Colon (tissue), 2 donors: ENCODE results near the gene MANSC4.

Source experiments
- FAIRE-seq: peaks from 2 replicates; lab custom pipeline; 2012; peaks lifted over from hg19 to GRCh38; lab: Jason Lieb, UNC
- donor health status: control.
- donor health status: control.

The MANSC4 gene

DNA sequence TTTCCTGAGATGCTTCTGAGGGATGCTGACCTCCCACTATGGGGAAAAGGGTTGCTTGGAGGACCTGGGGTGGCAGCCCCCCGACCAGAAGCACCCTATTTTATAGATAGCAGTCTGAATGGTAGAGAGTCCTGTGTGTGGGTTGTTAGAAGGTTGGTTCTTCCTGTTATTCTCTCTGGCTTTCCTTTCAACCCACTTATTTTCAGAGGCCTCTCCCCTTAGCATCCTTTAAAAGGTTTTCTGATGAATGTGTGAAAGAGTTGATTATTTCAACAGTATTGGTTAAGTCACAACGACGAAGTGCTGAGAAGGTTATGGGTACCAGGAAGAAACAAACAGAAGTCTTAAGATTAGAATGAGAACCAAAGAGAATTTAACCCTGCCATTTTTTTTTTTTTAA lies 20.8 kb upstream of the MANSC4 start:
- no peak for FAIRE-seq

DNA sequence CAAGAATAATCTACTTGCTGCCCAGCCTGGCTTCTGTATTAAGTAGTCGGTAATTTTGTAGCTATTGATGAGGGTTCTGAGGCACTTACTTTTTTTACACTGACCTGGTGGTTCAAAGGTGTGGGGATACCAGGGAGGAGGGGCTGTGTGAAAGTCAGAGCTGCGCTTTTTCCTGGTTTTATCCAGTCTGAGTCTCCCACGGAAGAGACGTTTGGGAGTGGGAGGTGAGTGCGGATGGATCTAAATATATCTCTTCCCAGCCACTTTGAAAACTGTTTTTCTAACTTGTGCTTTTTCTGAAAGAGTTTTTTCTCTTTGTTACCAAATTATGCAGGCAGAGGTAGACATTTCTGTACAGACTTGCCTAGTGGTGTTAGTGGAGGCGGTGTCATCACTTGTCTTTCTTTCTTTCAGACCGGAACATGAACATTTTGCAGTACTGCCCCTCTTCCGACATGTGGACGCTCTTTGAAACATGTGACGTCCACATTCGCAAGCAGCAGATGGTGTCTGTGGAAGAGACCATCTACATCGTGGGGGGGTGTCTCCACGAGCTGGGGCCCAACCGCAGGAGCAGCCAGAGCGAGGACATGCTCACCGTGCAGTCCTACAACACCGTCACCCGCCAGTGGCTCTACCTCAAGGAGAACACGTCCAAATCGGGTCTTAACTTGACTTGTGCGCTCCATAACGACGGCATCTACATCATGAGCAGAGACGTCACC lies 17.4 kb upstream of the MANSC4 start:
- no peak for FAIRE-seq

DNA sequence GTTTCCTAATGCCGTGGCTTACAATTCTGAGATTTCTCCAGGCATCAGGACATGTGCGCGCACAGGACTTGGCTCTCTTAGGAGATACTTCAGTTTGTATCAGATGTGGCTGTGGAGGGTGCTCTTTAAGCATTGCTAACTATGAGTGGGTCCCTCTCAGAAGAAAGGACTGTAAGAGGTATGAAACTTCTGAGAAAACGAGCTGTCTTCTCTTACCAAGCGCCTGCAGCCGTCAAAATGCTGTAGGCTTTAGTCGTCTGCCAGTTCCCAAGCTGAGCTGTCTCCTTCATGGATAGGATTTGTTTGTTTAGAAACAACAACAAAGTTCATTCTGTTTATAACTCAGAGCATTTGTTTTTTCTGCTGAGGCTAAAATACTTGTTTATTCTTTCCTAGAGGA lies 16.1 kb upstream of the MANSC4 start:
- FAIRE-seq: no peak

- no peak for FAIRE-seq
These were observed 15.0 kb upstream of the MANSC4 start for GRCh38 chr12:27794818-27795584.

DNA sequence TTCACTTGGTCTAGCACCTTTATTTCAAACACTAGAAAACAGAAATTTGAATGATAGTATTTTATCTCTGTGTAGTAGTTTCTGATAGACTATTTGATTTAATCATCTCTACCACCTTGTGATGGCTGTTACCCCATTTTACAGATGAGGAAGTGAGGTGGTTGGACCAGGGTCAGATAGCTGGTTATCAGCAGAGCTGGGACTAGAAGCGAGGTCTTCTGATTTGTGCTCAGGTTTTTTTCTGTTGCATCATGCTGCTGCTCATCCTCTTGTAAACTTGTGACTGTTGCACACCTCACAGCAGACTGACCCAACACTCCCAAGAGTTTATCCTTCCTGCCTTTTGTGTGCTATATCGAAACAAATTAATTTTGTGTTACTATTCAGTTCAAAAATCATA lies 10.1 kb upstream of the MANSC4 start:
- FAIRE-seq: no peak

- FAIRE-seq: no peak
These were observed 7.5 kb upstream of the MANSC4 start for GRCh38 chr12:27787559-27787958.

- FAIRE-seq: no peak
These were observed 6.0 kb upstream of the MANSC4 start for GRCh38 chr12:27785882-27786570.

DNA sequence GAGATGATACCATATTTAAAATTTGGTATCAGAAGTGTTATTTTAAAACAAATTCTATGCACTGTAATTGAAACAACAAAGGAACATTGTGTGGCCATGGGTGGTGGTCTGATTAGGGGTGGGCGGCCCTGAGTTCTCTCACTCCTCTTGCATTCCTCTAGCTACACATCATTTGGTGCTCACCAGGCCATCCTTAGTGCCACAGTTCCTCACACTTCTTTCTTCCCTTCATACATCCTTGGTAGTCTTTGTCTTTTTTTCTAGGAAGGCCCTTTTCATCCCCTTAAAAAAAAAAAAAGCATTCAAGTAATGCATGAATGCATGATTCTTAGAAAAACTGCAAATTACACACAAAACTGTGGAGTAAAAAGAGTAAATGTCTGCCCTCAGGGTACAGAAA lies 2.4 kb upstream of the MANSC4 start:
- FAIRE-seq: no peak

- FAIRE-seq: no peak
These were observed 1.6 kb upstream of the MANSC4 start for GRCh38 chr12:27781680-27782079.

DNA sequence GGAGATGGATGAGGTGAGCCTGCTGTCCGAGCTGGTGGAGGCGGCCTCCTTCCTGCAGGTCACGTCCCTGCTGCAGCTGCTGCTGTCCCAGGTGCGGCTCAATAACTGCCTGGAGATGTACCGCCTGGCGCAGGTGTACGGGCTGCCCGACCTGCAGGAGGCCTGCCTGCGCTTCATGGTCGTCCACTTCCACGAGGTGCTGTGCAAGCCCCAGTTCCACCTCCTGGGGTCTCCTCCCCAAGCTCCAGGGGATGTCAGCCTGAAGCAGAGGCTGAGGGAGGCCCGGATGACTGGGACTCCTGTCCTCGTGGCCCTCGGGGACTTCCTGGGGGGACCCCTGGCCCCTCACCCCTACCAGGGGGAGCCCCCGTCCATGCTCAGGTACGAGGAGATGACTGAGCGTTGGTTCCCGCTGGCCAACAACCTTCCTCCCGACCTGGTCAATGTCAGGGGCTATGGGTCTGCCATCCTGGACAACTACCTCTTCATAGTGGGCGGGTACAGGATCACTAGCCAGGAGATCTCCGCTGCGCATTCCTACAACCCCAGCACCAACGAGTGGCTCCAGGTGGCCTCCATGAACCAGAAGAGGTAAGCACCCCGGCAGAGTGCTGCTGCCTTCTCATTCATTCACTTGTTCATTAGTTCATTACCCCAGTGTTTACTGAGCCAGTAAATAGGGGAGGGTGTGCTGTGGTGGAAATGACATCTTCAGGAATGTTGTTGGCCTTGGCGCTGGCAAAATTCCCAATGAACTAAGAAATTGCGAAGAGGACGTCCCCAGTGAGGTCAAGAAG lies 774 bp upstream of the MANSC4 start:
- FAIRE-seq: no peak

- FAIRE-seq: no peak
These were observed 568 bp downstream of the MANSC4 start for GRCh38 chr12:27779416-27779919.

GRCh38 chr12:27778206-27778605 lies 1.8 kb downstream of the MANSC4 start:
- FAIRE-seq: no peak

DNA sequence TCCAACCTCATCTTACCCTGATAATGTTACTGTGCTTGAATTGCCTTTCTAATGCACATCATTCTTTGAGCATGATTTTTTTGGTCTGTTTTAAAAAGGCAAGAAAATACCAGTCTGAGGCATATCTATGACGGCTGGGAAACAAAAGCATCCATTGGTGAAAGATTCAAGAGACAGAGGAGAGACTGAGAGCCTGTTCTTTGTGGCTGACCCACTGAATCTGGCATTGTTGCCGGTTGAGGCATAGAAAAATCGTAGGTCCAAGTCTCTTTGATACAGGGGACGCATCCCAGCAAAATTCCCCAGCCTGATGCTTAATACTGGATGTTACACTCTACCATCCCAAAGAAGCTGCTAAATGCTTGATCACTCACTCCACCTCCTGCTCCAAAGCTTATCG lies 2.9 kb downstream of the MANSC4 start:
- no peak for FAIRE-seq

GRCh38 chr12:27772328-27773049 lies 7.5 kb downstream of the MANSC4 start:
- FAIRE-seq: no peak

DNA sequence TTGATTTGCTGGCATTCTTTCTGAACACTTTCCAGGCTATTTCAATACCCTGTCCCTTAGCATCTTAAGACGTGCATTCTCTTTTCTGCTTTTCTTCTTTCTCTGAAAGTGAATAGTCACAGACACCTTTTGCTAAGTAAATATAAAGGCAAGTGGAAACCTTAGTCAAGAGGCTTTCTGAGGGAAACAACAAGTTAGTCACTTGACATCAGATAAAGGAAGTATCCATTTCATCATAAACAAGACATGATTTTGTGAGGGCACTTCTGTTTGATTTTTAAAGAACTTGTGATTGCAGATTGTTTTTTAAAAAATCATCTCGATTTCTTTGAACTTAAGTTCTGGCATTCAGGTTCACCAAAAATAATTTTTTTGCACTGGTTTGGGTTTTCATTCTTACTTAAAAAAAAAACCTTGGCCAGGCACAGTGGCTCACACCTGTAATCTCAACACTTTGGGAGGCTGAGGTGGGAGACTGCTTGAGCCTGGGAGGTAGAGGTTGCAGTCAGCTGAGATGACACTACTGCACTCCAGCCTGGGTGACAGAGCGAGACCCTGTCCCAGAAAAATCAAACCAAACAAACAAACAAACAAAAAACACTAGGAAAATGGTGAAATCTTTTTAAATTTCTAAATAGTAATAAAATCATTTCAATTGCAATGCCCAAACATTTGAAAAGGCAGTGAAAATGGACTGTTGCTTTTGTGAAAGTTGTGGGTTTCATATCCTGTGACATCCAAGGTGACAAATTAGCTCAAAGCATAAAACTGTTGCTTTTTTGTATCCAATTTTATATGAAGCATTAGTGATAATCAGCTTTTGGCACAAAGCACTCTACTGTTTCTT lies 8.3 kb downstream of the MANSC4 start:
- no peak for FAIRE-seq

DNA sequence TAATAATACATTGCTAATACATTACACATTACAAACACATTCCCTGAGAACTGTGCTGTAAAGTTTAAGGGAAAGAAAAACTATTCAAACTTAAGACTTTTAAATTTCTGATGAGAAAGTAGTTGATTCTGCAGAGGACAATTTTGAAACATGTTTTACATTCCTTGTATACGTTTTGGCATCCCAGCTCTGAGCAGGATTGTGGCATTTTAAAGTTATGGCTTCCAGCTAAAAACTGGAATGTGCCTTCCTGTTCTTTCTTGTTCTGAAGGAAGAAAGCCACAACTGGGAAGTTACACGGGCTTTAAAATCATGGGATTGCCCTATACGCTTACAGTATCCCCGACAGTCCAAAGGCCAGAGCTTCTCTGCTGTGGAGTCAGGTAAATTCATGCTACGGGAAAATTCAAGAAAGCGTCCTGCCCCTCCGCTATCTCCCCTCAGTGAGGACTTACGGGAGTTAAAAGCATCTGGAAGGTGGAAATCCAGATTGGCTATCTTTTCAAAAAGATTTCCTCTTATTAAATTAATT lies 10.8 kb downstream of the MANSC4 start:
- FAIRE-seq: no peak

- no peak for FAIRE-seq
These were observed 13.4 kb downstream of the MANSC4 start for GRCh38 chr12:27766587-27766986.

DNA sequence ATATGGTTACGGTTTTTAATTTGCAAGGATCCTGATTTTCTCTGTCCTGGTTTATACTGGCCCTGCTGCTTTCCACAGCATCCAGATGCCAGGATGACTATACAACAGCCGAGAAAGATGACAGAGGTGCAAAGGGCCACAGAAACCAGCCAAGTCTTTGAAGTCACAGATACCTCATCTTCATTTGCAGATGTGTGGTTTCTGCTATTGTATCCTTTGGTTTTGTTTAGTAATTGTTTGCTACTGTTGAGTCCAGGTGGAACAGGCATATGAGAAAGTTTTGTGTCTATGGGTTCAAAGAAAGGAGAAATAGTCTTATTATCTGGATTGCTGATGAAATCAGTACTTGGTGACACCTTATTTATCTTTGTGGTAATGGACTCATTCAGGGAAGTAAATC lies 17.3 kb downstream of the MANSC4 start:
- no peak for FAIRE-seq

- FAIRE-seq: no peak
These were observed 23.3 kb downstream of the MANSC4 start for GRCh38 chr12:27756670-27757195.

DNA sequence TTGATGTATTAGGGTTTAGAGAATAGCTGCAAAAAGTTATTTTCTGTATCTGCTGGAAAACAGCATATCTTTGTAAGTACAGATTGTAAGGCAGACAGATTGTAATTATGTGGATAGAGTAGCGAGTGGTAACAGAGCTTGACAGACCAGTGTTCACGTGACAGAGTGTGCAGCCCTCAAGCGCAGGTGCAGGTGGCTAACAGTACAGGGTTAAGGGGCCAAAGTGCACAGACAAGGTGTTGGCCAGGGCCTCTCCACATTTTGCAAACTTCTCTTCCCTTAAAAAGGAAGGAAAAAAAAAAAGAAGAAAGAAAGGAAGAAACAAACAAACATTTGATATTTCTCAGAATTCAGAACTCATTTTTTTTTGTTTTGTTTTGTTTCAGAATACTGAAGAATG lies 25.2 kb downstream of the MANSC4 start:
- no peak for FAIRE-seq
